ENCODE data around the gene PLG. TPM values are rescaled to one million over a fixed set of nuclear protein-coding genes. Genes with fewer than 3 reads are reported as not detected.
A peak's percentile ranks its signal among the peaks of the same experiment; 100 is the strongest.

Gene PLG
- total and polyA plus RNA-seq, 2 of the 4 experiments (the other 2 are of a cell fraction): not detected

DNA sequence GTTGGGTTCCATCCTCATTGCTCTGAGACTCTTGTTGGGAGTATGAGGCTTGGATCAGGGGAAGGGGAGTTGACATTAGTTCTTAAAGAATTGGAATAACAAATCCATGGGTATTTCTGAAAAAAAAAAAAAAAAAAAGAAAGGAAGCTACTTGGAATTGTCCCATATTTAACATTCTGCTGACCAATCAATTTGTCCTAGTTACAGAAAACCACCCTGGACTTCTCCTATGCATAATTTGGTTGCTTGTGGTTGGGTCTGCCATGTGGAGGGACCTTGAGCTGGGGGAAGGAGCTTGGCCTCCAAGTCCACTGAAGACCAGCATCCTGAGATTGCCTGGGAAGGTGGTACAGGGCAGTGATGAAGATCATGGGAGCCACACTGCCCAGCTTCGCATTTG is 32.6 kb downstream of the PLG start:
- no peaks in the 10 kb centered on the region for H3K79me1 ChIP-seq (ENCODE audit: low read depth in 1 of 2, low read length in 2 of 2)
- intact Hi-C loops (cut with micrococcal nuclease) (no loop called here), dilution Hi-C loops (cut with HindIII; ENCODE audit: low sequenced_read_pairs, unreplicated experiment) (no loop called here), in situ Hi-C loops (cut with MboI; ENCODE audit: low sequenced_read_pairs) (no loop called here)
- no peak overlapping the region for H3K4me2 ChIP-seq (ENCODE audit: low read depth, low read length)
- no peak overlapping the region for H2BK20ac ChIP-seq (ENCODE audit: low read depth, low read length)
- H3K9ac ChIP-seq (ENCODE audit: low read depth, low read length): no peak overlapping the region
- no peak overlapping the region for H2BK120ac ChIP-seq (ENCODE audit: low read depth, low read length)
- no peaks in the 10 kb centered on the region for H4K20me1 ChIP-seq (ENCODE audit: insufficient read depth, low read length)
- no TSS peak for BruUV-seq (replicated peaks)
- no peak overlapping the region for H2BK5ac ChIP-seq (ENCODE audit: low read depth, low read length, poor library complexity, severe bottlenecking)
- no peak overlapping the region for H3K56ac ChIP-seq (ENCODE audit: extremely low read depth, insufficient read depth, low read length)
- no peak overlapping the region for H4K8ac ChIP-seq (ENCODE audit: low read depth in 2 of 2, low read length in 2 of 2)
- H3K27ac ChIP-seq (ENCODE audit: insufficient read depth, low read length): no peak overlapping the region
- no peak overlapping the region for H4K5ac ChIP-seq (ENCODE audit: low read depth, low read length)
- no peak for DNase-seq
- no peak overlapping the region for H2AK5ac ChIP-seq (ENCODE audit: low read depth, low read length)
- no peak for ATAC-seq (ENCODE audit: low read depth)
- H3K4ac ChIP-seq (ENCODE audit: low read depth, low read length): no peak overlapping the region
- H3K9me3 ChIP-seq (ENCODE audit: control insufficient read depth, insufficient read depth, low read length): peaks cover 20% of the 10 kb centered on the region
- H3K23ac ChIP-seq (ENCODE audit: low read depth, low read length): no peak overlapping the region
- no peak for TF ChIP-seq RCOR1 (IDR thresholded peaks at IDR 0.05; ENCODE audit: insufficient replicate concordance, low read length)
- TF ChIP-seq POLR2A (IDR thresholded peaks at IDR 0.05; ENCODE audit: low read depth, low read length): no peak
- no peak for TF ChIP-seq BHLHE40 (IDR thresholded peaks at IDR 0.05; ENCODE audit: low read depth, low read length)
- peak; percentile 68 for TF ChIP-seq MAFK (IDR thresholded peaks at IDR 0.05; ENCODE audit: low read depth, low read length)
- no peak for TF ChIP-seq RAD21 (IDR thresholded peaks at IDR 0.05; ENCODE audit: low read length)
- TF ChIP-seq, protein P1, sequence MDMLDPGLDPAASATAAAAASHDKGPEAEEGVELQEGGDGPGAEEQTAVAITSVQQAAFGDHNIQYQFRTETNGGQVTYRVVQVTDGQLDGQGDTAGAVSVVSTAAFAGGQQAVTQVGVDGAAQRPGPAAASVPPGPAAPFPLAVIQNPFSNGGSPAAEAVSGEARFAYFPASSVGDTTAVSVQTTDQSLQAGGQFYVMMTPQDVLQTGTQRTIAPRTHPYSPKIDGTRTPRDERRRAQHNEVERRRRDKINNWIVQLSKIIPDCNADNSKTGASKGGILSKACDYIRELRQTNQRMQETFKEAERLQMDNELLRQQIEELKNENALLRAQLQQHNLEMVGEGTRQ (IDR thresholded peaks at IDR 0.05; ENCODE audit: low read depth, low read length): no peak
- H2AFZ ChIP-seq (replicated peaks; ENCODE audit: low read length, poor library complexity): no peak overlapping the region
- H2AK9ac ChIP-seq (replicated peaks; ENCODE audit: low read depth, low read length, poor library complexity): no peak overlapping the region
- H3K9me1 ChIP-seq (ENCODE audit: insufficient read depth, low read length): no peaks in the 10 kb centered on the region
- H3K36me3 ChIP-seq (ENCODE audit: control insufficient read depth, insufficient read depth, low read length): no peaks in the 10 kb centered on the region
- H3K14ac ChIP-seq (replicated peaks; ENCODE audit: low read depth, low read length): no peak overlapping the region
- H3K4me1 ChIP-seq (ENCODE audit: control insufficient read depth, insufficient read depth, low read length): no peaks in the 10 kb centered on the region
- no peaks in the 10 kb centered on the region for H3K27me3 ChIP-seq (ENCODE audit: control insufficient read depth, insufficient read depth, low read length)
- H2BK15ac ChIP-seq (ENCODE audit: low read depth, low read length): no peak overlapping the region
- H4K91ac ChIP-seq (ENCODE audit: insufficient read depth, low read depth, low read length): no peak overlapping the region
- H3K18ac ChIP-seq (ENCODE audit: low read depth, low read length): no peak overlapping the region
- ChIA-PET CTCF (no interaction called here), POLR2A (ENCODE audit: unreplicated experiment) (interaction anchor here (0.6 kb wide), 1 partner anchor 26 kb away, joined by 3 read pairs; no protein-coding TSS in a partner anchor)
- no CpG with 5 or more reads among the region's 1 CpG for WGBS, 2 experiments (ENCODE audit: extremely low coverage in 2 of 2, insufficient read length in 1 of 2)
- no peak overlapping the region for H3K4me3 ChIP-seq (ENCODE audit: insufficient read depth, low read depth, low read length)

Data from IMR-90 (cell line).